ENCODE results near the gene NID2. TPM values are rescaled to one million over a fixed set of nuclear protein-coding genes. Genes with fewer than 3 reads are reported as not detected.
A peak's percentile ranks its signal among the peaks of the same experiment; 100 is the strongest.

NID2 gene
- total RNA-seq, 1 donor: 146 TPM

DNA sequence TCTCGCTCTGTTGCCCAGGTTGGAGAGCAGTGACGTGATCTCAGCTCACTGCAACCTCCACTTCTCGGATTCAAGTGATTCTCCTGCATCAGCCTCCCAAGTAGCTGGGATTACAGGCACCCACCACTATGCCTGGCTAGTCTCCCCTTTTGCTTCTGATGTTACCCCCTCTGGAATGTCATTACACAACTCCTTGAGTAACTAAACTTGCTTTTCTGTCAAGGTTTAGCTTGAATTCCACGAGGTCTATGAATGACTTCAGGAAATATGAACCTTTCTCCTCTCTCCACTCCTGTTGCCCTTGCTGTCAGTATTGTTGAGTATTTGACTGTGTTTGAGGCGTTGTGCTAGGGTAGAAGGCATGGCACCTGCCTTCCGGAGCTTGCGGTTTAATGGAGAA is 96.3 kb downstream of the NID2 start:
- TF ChIP-seq, protein P1, sequence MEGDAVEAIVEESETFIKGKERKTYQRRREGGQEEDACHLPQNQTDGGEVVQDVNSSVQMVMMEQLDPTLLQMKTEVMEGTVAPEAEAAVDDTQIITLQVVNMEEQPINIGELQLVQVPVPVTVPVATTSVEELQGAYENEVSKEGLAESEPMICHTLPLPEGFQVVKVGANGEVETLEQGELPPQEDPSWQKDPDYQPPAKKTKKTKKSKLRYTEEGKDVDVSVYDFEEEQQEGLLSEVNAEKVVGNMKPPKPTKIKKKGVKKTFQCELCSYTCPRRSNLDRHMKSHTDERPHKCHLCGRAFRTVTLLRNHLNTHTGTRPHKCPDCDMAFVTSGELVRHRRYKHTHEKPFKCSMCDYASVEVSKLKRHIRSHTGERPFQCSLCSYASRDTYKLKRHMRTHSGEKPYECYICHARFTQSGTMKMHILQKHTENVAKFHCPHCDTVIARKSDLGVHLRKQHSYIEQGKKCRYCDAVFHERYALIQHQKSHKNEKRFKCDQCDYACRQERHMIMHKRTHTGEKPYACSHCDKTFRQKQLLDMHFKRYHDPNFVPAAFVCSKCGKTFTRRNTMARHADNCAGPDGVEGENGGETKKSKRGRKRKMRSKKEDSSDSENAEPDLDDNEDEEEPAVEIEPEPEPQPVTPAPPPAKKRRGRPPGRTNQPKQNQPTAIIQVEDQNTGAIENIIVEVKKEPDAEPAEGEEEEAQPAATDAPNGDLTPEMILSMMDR (IDR thresholded peaks at IDR 0.05; ENCODE audit: insufficient read depth, low read length): no peak
- no peak for DNase-seq (ENCODE audit: low read depth)
- H3K4me3 ChIP-seq (ENCODE audit: low read depth, low read length): no peak overlapping the region

DNA sequence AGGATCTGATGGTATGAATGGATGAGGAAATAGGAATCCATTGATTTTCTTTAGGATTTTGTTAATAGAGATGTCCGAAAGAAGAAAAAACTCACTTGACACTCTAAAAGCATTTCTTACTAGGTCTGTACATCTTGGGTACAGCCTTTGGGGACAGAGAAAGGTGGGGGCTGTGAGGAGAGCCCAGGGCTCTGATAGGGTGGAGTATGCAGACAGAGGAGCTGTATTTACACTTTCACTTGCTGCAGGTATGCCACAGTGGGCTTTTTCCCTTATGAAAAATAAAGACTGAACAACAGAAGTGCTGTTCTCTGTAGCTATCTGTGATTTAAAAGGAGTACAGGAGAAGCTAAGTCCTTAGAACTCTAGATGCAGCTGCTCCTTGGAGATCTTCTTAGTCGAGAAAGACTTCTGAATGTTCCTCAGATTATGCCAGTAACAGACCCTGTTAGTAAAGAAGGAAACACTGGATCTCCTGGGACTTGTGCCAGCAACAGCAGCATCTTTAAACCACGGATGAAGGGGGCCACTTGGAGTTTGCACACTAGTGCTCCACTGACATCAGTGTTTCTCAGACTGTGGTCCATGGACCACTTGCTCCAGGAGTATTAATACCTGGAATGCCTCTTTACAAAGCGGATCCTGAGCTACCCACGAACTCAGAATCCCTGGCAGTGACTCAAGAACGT is 98.9 kb downstream of the NID2 start:
- H3K4me3 ChIP-seq (ENCODE audit: low read depth, low read length): no peak overlapping the region
- TF ChIP-seq, protein P1 (IDR thresholded peaks at IDR 0.05; ENCODE audit: insufficient read depth, low read length): no peak
- no peak for DNase-seq (ENCODE audit: low read depth)

DNA sequence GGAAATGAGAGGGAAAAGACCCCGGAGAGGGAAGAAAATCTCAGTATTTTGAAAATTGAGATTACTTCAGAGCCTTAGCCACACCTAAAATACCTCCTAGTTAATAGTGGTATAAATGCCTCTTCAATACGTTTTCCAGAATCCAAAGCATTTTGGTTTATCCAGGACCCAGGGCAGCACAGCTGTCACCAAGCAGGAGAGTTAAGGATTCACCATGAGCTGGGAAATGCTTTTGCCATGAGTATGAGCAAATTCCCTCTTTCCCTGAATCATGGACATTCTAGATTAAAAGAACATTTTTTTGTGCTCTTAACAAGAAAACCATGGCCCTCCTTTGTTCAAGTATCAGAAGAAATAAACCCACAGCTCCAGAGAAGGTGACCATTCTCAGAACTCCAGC is 101.3 kb downstream of the NID2 start:
- DNase-seq (ENCODE audit: low read depth): no peak
- no peak overlapping the region for H3K4me3 ChIP-seq (ENCODE audit: low read depth, low read length)
- TF ChIP-seq, protein P1 (IDR thresholded peaks at IDR 0.05; ENCODE audit: insufficient read depth, low read length): no peak

DNA sequence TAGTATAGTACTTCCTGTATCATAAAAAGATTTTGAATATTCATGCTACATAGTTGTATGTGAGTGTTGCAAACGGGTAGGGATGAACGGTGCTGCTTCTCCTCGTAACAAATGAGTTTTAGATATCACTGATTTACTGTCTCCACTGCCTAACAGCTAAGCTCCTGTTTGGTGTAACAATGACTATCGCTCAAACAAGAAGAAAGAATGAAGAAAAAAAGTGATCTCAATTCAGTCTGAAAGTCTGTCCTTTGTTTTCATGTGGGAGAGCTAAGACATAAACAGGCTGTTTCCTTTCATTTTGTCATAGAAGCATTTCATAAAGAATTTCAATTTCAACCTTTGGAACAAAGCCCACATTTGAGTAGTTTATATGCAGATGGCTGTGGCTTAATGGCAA is 105.6 kb downstream of the NID2 start:
- TF ChIP-seq, protein P1 (IDR thresholded peaks at IDR 0.05; ENCODE audit: insufficient read depth, low read length): no peak
- peak; percentile 45 for DNase-seq (ENCODE audit: low read depth)
- no peak overlapping the region for H3K4me3 ChIP-seq (ENCODE audit: low read depth, low read length)

DNA sequence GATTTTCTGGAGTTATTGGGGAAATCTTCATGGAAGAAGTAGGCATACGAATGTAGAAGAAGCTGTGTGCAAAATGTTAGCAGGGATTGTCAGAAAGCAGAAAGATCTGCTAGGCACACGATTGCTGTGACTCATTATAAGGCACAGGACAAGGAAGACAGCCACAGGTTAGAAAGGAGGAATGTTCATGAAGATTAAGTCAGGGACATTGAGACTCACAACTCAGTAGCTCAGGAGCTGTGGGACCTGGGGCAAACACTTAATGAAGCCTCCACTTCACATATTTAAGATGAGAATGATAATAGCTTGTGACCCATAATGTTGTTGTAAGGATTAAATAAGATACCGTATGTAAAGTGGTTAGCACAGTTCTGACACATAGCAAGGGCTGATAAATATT is 106.1 kb downstream of the NID2 start:
- H3K4me3 ChIP-seq (ENCODE audit: low read depth, low read length): no peak overlapping the region
- DNase-seq (ENCODE audit: low read depth): no peak
- TF ChIP-seq, protein P1 (IDR thresholded peaks at IDR 0.05; ENCODE audit: insufficient read depth, low read length): no peak

DNA sequence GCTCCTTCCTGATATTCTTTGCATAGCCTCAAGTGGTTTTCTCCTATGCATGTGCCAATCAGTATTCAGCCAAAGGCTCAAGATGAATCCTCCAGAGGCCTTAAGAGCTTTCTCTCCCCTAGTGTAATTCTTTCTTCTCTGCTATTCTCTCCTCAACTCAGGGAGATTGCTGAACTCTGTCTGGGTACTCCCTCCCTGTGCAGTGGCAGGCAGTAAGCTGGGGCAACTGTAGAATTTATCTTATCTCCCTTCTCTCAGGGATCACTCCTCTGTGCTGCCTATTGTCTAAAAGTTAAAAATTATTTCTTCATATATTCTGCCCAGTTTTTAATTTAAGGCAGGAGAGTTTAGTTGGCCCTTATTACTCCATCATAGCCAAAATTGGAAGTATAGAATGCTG is 108.0 kb downstream of the NID2 start:
- DNase-seq (ENCODE audit: low read depth): no peak
- TF ChIP-seq, protein P1 (IDR thresholded peaks at IDR 0.05; ENCODE audit: insufficient read depth, low read length): no peak
- no peak overlapping the region for H3K4me3 ChIP-seq (ENCODE audit: low read depth, low read length)

DNA sequence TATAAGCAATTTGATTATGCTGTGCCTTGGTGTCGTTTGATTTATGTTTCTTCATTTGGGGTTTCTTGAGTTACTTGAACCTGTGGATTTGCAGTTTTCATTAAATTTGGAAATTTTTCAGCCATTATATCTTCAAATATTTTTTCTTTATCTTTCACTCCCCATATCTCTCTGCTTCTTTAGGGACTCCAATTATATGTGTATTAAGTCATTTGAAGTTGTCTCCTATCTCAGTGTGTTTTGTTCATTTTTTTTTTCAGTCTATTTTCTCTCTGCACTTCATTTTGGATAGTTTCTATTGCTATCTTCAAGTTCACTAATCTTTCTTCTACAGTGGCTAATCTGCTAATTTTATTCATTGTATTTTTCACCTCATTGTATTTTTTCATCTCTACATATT is 108.9 kb downstream of the NID2 start:
- TF ChIP-seq, protein P1 (IDR thresholded peaks at IDR 0.05; ENCODE audit: insufficient read depth, low read length): no peak
- no peak for DNase-seq (ENCODE audit: low read depth)
- no peak overlapping the region for H3K4me3 ChIP-seq (ENCODE audit: low read depth, low read length)

All from fibroblast of the aortic adventitia (primary cell).